PFSK-1 (cell line): ENCODE measurements around the gene LAMB4.

Source experiments
- FOXP2 ChIP-seq: optimal IDR thresholded peaks from 2 replicates; pipeline ENCODE3; 2011; ENCODE audit warnings: borderline replicate concordance, control low read depth, inconsistent platforms; ENCODE audit not compliant: insufficient read depth; ENCODE audit errors: extremely low read length, extremely low read depth
- POLR2AphosphoS5 ChIP-seq: IDR thresholded peaks from 2 replicates; pipeline ENCODE4 v1.6.1; 2012; ENCODE audit warnings: low read depth, mild to moderate bottlenecking, control low read depth, low read length, moderate library complexity
- REST ChIP-seq, 2 experiments: IDR thresholded peaks; 2 replicates each; pipeline versions ENCODE4 v1.6.1 to v1.8.0; 2011 to 2012; ENCODE audit warnings: low read depth in 2 of 2, low read length in 2 of 2, control low read depth in 1 of 2, inconsistent platforms in 1 of 2, mild to moderate bottlenecking in 1 of 2, moderate library complexity in 1 of 2; ENCODE audit not compliant: insufficient read depth in 1 of 2
- SIN3A ChIP-seq: IDR thresholded peaks from 2 replicates; pipeline ENCODE4 v1.6.1; 2012; ENCODE audit warnings: mild to moderate bottlenecking, low read length, moderate library complexity, borderline replicate concordance; ENCODE audit not compliant: insufficient read depth
- TAF1 ChIP-seq: IDR thresholded peaks from 2 replicates; pipeline ENCODE4 v1.6.1; 2012; ENCODE audit warnings: low read length, control low read depth, borderline replicate concordance; ENCODE audit not compliant: insufficient read depth

The LAMB4 gene

DNA sequence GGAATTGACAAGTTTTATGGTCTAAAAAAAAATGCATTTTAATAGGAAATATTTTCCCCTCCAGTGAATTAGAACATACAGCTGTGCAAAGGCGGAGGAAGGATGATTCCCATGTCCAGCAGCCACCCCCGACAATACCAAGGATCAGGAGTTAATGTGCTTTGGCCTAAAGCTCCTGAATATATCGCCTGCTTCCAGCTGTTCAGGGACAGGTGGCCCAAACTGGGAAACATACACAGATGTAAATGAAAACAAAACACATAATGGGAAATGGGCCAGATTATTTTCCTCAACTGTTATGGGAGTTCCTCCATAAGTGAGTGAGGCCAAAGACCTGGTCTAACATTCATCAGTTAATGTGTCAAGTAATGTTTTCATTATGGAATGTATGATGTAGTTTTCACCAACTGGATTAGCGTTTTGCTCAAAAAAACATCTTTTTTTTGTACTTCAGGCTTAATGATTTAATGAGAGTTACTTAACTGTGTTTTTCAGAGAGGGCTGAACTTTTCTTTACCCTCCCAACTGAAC lies 72.1 kb downstream of the LAMB4 start:
- TF ChIP-seq POLR2AphosphoS5 (no peak), REST (IDR thresholded peaks at IDR 0.05; ENCODE audit: insufficient read depth in 1 of 2, low read depth in 2 of 2, low read length in 2 of 2) (no peak), FOXP2 (no peak), SIN3A (no peak), TAF1 (no peak)

DNA sequence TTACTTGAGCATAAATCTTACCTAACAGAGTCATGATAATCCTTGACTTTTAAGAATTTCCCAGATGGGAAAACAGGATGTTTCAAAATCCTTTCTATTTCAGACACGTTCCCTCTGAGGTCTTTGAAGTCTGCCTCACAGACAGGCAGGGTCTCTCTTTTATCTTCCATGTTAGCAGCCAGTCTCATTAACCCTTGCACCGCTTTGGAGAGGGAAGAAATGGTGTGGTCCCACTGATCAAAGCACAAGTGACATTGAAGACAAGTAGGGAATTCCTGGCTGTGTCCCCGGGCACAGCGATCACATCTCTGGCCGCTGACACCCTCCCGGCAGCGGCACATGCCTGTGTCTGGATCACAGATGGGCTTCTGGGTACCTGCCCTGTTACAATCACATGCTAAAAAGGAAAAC lies 74.5 kb downstream of the LAMB4 start:
- TF ChIP-seq TAF1 (no peak), POLR2AphosphoS5 (no peak), SIN3A (no peak), FOXP2 (no peak), REST (IDR thresholded peaks at IDR 0.05; ENCODE audit: insufficient read depth in 1 of 2, low read depth in 2 of 2, low read length in 2 of 2) (no peak)

- TF ChIP-seq FOXP2 = no peak
- no peak for TF ChIP-seq SIN3A
- no peak for TF ChIP-seq TAF1
- TF ChIP-seq POLR2AphosphoS5 = no peak
- TF ChIP-seq REST (IDR thresholded peaks at IDR 0.05; ENCODE audit: insufficient read depth in 1 of 2, low read depth in 2 of 2, low read length in 2 of 2) = no peak
Measured at GRCh38 chr7:108054537-108054936, 75.6 kb downstream of the LAMB4 start.

DNA sequence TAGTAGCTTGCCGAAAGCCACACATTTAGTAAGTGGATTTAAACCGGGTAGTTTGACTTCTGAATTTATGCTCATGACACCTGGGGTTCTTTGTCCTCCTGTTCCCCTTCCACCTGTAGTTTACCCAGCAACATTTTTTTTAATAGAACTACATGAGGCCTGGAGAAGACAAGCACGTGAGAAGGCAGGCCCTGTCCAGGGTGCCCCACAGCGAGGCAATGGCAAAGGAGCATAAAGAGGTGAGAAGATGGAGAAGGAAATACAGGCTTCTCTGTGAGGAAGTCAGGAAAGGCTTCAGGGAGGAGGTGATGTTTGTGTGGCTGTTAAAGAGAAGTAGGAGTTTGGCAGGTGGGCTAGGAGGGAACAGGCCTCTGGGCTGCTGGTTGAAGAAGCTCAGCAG lies 76.9 kb downstream of the LAMB4 start:
- TF ChIP-seq SIN3A = no peak
- no peak for TF ChIP-seq POLR2AphosphoS5
- no peak for TF ChIP-seq TAF1
- no peak for TF ChIP-seq REST (IDR thresholded peaks at IDR 0.05; ENCODE audit: insufficient read depth in 1 of 2, low read depth in 2 of 2, low read length in 2 of 2)
- no peak for TF ChIP-seq FOXP2

DNA sequence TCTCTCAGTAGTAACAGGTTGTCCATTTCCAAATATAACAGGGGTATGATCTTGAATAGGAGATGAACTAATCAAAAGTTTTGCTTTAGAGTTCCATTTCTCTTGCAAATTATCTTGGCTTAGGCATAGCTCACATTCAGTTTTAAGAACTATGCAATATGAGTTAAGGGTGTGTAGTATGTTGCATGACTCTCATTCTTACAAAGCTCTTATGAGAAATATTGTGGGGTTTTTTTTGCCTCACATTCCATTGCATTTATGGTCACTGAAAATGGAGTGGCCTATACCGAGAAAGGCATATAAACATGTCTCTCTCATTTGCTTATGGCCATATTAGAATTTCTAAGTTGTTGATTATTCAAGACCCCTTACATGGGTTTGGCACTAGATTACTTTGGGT lies 78.7 kb downstream of the LAMB4 start:
- TF ChIP-seq FOXP2 = no peak
- no peak for TF ChIP-seq REST (IDR thresholded peaks at IDR 0.05; ENCODE audit: insufficient read depth in 1 of 2, low read depth in 2 of 2, low read length in 2 of 2)
- no peak for TF ChIP-seq POLR2AphosphoS5
